Measurements from ENCODE around the gene PRKAA1.

PRKAA1 gene

GRCh38 chr5:40757400-40757799 is 40.8 kb downstream of the PRKAA1 start:
- Histone ChIP-seq H3K36me3 (ENCODE audit: control insufficient read depth in 2 of 2, insufficient read depth in 2 of 2, low read length in 2 of 2) (peaks cover 4 to 15% of the 10 kb centered on the region in 2 donors), H3K4me3 (ENCODE audit: low read length in 2 of 2) (no peak overlapping the region), H3K27me3 (ENCODE audit: control insufficient read depth in 2 of 2, insufficient read depth in 2 of 2, low read length in 2 of 2) (no peaks in the 10 kb centered on the region), H3K9me3 (ENCODE audit: control insufficient read depth in 2 of 2, low read length in 2 of 2) (no peaks in the 10 kb centered on the region), H3K4me1 (ENCODE audit: control insufficient read depth in 2 of 2, insufficient read depth in 2 of 2, low read length in 2 of 2) (peaks cover 0 to 11% of the 10 kb centered on the region in 2 donors), H3K27ac (ENCODE audit: low read depth in 2 of 2, low read length in 2 of 2) (no peak overlapping the region), H3K9ac (ENCODE audit: low read depth in 1 of 2, low read length in 2 of 2) (no peak overlapping the region)

- peaks cover 0 to 11% of the 10 kb centered on the region in 2 donors for H3K4me1 ChIP-seq (ENCODE audit: control insufficient read depth in 2 of 2, insufficient read depth in 2 of 2, low read length in 2 of 2)
- no peaks in the 10 kb centered on the region for H3K27me3 ChIP-seq (ENCODE audit: control insufficient read depth in 2 of 2, insufficient read depth in 2 of 2, low read length in 2 of 2)
- H3K36me3 ChIP-seq (ENCODE audit: control insufficient read depth in 2 of 2, insufficient read depth in 2 of 2, low read length in 2 of 2), result peaks cover 0 to 6% of the 10 kb centered on the region in 2 donors
- H3K27ac ChIP-seq (ENCODE audit: low read depth in 2 of 2, low read length in 2 of 2), result peak within 1 kb of the TSS; percentile 84 to 93
- no peaks in the 10 kb centered on the region for H3K9me3 ChIP-seq (ENCODE audit: control insufficient read depth in 2 of 2, low read length in 2 of 2)
- H3K9ac ChIP-seq (ENCODE audit: low read depth in 1 of 2, low read length in 2 of 2), result peak within 1 kb of the TSS; percentile 86 to 92
- peak within 1 kb of the TSS; percentile 75 to 96 for H3K4me3 ChIP-seq (ENCODE audit: low read length in 2 of 2)
These were observed 42.5 kb downstream of the PRKAA1 start, which contains the start of gene TTC33 for GRCh38 chr5:40755407-40756365. TSS of gene TTC33 (minus strand) at chr5:40755961. CDS start at chr5:40747018, 8,943 bp downstream.

GRCh38 chr5:40755093-40755406 is 43.1 kb downstream of the PRKAA1 start:
- peak overlapping the region; percentile 84 to 93 for H3K27ac ChIP-seq (ENCODE audit: low read depth in 2 of 2, low read length in 2 of 2)
- H3K9ac ChIP-seq (ENCODE audit: low read depth in 1 of 2, low read length in 2 of 2), result peak overlapping the region; percentile 86 to 92

GRCh38 chr5:40754381-40755092 is 43.6 kb downstream of the PRKAA1 start:
- peak overlapping the region; percentile 84 to 93 for H3K27ac ChIP-seq (ENCODE audit: low read depth in 2 of 2, low read length in 2 of 2)
- peak overlapping the region; percentile 75 to 96 for H3K4me3 ChIP-seq (ENCODE audit: low read length in 2 of 2)
- no peaks in the 10 kb centered on the region for H3K9me3 ChIP-seq (ENCODE audit: control insufficient read depth in 2 of 2, low read length in 2 of 2)
- peak overlapping the region; percentile 86 to 92 for H3K9ac ChIP-seq (ENCODE audit: low read depth in 1 of 2, low read length in 2 of 2)
- H3K27me3 ChIP-seq (ENCODE audit: control insufficient read depth in 2 of 2, insufficient read depth in 2 of 2, low read length in 2 of 2), result no peaks in the 10 kb centered on the region
- H3K36me3 ChIP-seq (ENCODE audit: control insufficient read depth in 2 of 2, insufficient read depth in 2 of 2, low read length in 2 of 2), result peaks cover 0 to 6% of the 10 kb centered on the region in 2 donors
- peaks cover 0 to 11% of the 10 kb centered on the region in 2 donors for H3K4me1 ChIP-seq (ENCODE audit: control insufficient read depth in 2 of 2, insufficient read depth in 2 of 2, low read length in 2 of 2)

More at GRCh38 chr5:40755093-40755406, 43.1 kb downstream of the PRKAA1 start:
- no peaks in the 10 kb centered on the region for H3K9me3 ChIP-seq (ENCODE audit: control insufficient read depth in 2 of 2, low read length in 2 of 2)
- peaks cover 0 to 11% of the 10 kb centered on the region in 2 donors for H3K4me1 ChIP-seq (ENCODE audit: control insufficient read depth in 2 of 2, insufficient read depth in 2 of 2, low read length in 2 of 2)
- H3K27me3 ChIP-seq (ENCODE audit: control insufficient read depth in 2 of 2, insufficient read depth in 2 of 2, low read length in 2 of 2), result no peaks in the 10 kb centered on the region
- H3K36me3 ChIP-seq (ENCODE audit: control insufficient read depth in 2 of 2, insufficient read depth in 2 of 2, low read length in 2 of 2), result peaks cover 0 to 6% of the 10 kb centered on the region in 2 donors
- H3K4me3 ChIP-seq (ENCODE audit: low read length in 2 of 2), result peak overlapping the region; percentile 75 to 96

- Histone ChIP-seq H3K36me3 (ENCODE audit: control insufficient read depth in 2 of 2, insufficient read depth in 2 of 2, low read length in 2 of 2) (peaks cover 2 to 5% of the 10 kb centered on the region in 2 donors), H3K4me1 (ENCODE audit: control insufficient read depth in 2 of 2, insufficient read depth in 2 of 2, low read length in 2 of 2) (no peaks in the 10 kb centered on the region), H3K4me3 (ENCODE audit: low read length in 2 of 2) (no peak overlapping the region), H3K27me3 (ENCODE audit: control insufficient read depth in 2 of 2, insufficient read depth in 2 of 2, low read length in 2 of 2) (no peaks in the 10 kb centered on the region), H3K9me3 (ENCODE audit: control insufficient read depth in 2 of 2, low read length in 2 of 2) (no peaks in the 10 kb centered on the region), H3K27ac (ENCODE audit: low read depth in 2 of 2, low read length in 2 of 2) (no peak overlapping the region), H3K9ac (ENCODE audit: low read depth in 1 of 2, low read length in 2 of 2) (no peak overlapping the region)
These were observed 51.5 kb downstream of the PRKAA1 start for GRCh38 chr5:40746703-40747102.

- no peak overlapping the region for H3K27ac ChIP-seq (ENCODE audit: low read depth in 2 of 2, low read length in 2 of 2)
- H3K4me1 ChIP-seq (ENCODE audit: control insufficient read depth in 2 of 2, insufficient read depth in 2 of 2, low read length in 2 of 2), result no peaks in the 10 kb centered on the region
- H3K36me3 ChIP-seq (ENCODE audit: control insufficient read depth in 2 of 2, insufficient read depth in 2 of 2, low read length in 2 of 2), result peaks cover 9 to 12% of the 10 kb centered on the region in 2 donors
- H3K27me3 ChIP-seq (ENCODE audit: control insufficient read depth in 2 of 2, insufficient read depth in 2 of 2, low read length in 2 of 2), result no peaks in the 10 kb centered on the region
- H3K9ac ChIP-seq (ENCODE audit: low read depth in 1 of 2, low read length in 2 of 2), result no peak overlapping the region
- H3K4me3 ChIP-seq (ENCODE audit: low read length in 2 of 2), result no peak overlapping the region
- peaks cover 2 to 4% of the 10 kb centered on the region in 2 donors for H3K9me3 ChIP-seq (ENCODE audit: control insufficient read depth in 2 of 2, low read length in 2 of 2)
These were observed 54.4 kb downstream of the PRKAA1 start for GRCh38 chr5:40743771-40744170.

GRCh38 chr5:40738502-40738901 is 59.7 kb downstream of the PRKAA1 start:
- no peak overlapping the region for H3K4me3 ChIP-seq (ENCODE audit: low read length in 2 of 2)
- peaks cover 18 to 27% of the 10 kb centered on the region in 2 donors for H3K4me1 ChIP-seq (ENCODE audit: control insufficient read depth in 2 of 2, insufficient read depth in 2 of 2, low read length in 2 of 2)
- H3K9me3 ChIP-seq (ENCODE audit: control insufficient read depth in 2 of 2, low read length in 2 of 2), result peaks cover 2 to 4% of the 10 kb centered on the region in 2 donors
- no peak overlapping the region for H3K27ac ChIP-seq (ENCODE audit: low read depth in 2 of 2, low read length in 2 of 2)
- H3K36me3 ChIP-seq (ENCODE audit: control insufficient read depth in 2 of 2, insufficient read depth in 2 of 2, low read length in 2 of 2), result peaks cover 4 to 12% of the 10 kb centered on the region in 2 donors
- no peak overlapping the region for H3K9ac ChIP-seq (ENCODE audit: low read depth in 1 of 2, low read length in 2 of 2)
- H3K27me3 ChIP-seq (ENCODE audit: control insufficient read depth in 2 of 2, insufficient read depth in 2 of 2, low read length in 2 of 2), result no peaks in the 10 kb centered on the region

- peaks cover 22 to 39% of the 10 kb centered on the region in 2 donors for H3K4me1 ChIP-seq (ENCODE audit: control insufficient read depth in 2 of 2, insufficient read depth in 2 of 2, low read length in 2 of 2)
- H3K36me3 ChIP-seq (ENCODE audit: control insufficient read depth in 2 of 2, insufficient read depth in 2 of 2, low read length in 2 of 2), result peaks cover 4 to 9% of the 10 kb centered on the region in 2 donors
- no peak overlapping the region for H3K27ac ChIP-seq (ENCODE audit: low read depth in 2 of 2, low read length in 2 of 2)
- H3K9ac ChIP-seq (ENCODE audit: low read depth in 1 of 2, low read length in 2 of 2), result no peak overlapping the region
- H3K4me3 ChIP-seq (ENCODE audit: low read length in 2 of 2), result no peak overlapping the region
- H3K27me3 ChIP-seq (ENCODE audit: control insufficient read depth in 2 of 2, insufficient read depth in 2 of 2, low read length in 2 of 2), result no peaks in the 10 kb centered on the region
- H3K9me3 ChIP-seq (ENCODE audit: control insufficient read depth in 2 of 2, low read length in 2 of 2), result peaks cover 2 to 4% of the 10 kb centered on the region in 2 donors
These were observed 61.9 kb downstream of the PRKAA1 start for GRCh38 chr5:40736103-40736875.

- Histone ChIP-seq H3K4me1 (ENCODE audit: control insufficient read depth in 2 of 2, insufficient read depth in 2 of 2, low read length in 2 of 2) (peaks cover 22 to 42% of the 10 kb centered on the region in 2 donors), H3K9ac (ENCODE audit: low read depth in 1 of 2, low read length in 2 of 2) (no peak overlapping the region), H3K9me3 (ENCODE audit: control insufficient read depth in 2 of 2, low read length in 2 of 2) (peaks cover 2 to 4% of the 10 kb centered on the region in 2 donors), H3K36me3 (ENCODE audit: control insufficient read depth in 2 of 2, insufficient read depth in 2 of 2, low read length in 2 of 2) (peaks cover 4% of the 10 kb centered on the region in 2 donors), H3K27me3 (ENCODE audit: control insufficient read depth in 2 of 2, insufficient read depth in 2 of 2, low read length in 2 of 2) (no peaks in the 10 kb centered on the region), H3K4me3 (ENCODE audit: low read length in 2 of 2) (no peak overlapping the region), H3K27ac (ENCODE audit: low read depth in 2 of 2, low read length in 2 of 2) (peak overlapping the region; percentile 65 to 72)
These were observed 62.6 kb downstream of the PRKAA1 start for GRCh38 chr5:40735609-40736008.
